GM19455 (cell line): ENCODE results near the gene SLC40A1.

Experiments
- ATAC-seq: cut with Tn5 transposase; IDR thresholded peaks from one replicate; pipeline ENCODE4 v1.9.1; 2021; ENCODE audit not compliant: unreplicated experiment

The SLC40A1 gene

GRCh38 chr2:189570570-189571031 lies 10.0 kb downstream of the SLC40A1 start:
- ATAC-seq = no peak

DNA sequence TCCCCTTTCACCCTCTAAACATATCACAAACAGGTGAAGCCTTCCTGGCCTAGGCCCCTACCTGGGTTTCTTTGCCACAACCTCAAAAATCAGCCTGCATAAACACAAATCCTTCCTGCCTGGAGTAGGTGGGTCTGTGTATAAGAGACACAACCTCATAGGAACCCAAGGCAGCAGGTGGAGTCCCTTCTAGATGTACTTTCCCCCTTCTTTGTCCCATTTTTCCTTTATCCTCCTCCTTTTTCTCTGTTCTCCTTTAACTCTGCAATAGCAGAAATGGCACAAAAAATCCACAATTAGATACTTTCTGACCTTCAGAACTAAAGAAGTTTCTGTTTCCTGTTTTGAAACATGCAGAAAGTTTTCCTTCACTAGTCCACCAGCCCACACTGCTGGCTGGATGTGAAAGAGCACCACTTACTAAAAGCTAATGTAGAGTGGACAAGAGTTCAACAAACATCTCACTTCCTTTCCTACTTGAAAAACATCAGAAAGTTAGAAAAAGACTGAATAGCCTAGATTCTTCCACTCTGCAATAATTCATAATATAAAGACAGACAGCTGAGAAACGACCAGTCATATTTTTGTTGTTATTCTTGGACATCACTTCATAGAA lies 11.2 kb downstream of the SLC40A1 start:
- ATAC-seq = no peak

- no peak for ATAC-seq
These were observed 14.5 kb downstream of the SLC40A1 start for GRCh38 chr2:189566046-189566445.

DNA sequence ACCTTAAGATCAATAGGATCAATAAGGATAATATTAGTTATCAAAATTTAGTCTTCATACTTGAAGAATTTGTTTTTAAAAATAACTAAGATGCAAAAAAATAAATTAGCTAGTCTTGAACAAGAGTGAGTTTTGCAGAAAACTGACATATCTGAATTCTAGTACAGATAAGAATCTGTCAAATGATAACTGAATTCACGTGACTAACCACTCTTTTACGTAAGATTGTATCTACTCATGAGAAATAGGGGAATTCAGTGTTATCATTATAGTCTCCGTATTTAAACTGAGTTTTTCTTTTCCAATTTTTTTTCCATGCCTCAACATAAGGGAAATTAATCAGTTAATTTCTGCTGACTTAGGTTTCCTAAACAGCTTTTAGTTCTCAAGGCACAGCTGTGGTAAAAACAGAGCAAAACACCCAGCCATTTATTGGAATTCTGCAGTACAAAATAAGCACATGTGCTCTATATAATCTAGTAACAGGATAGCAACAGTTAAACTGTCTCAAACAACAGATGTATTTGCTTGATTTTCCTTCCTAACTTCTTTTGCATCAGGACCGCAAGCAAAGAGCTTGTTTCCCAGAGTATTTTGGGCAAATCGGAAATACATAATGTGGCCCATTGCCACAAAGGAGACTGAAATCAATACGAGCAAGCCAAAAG lies 19.1 kb downstream of the SLC40A1 start:
- ATAC-seq = no peak

GRCh38 chr2:189560273-189560586 lies 20.4 kb downstream of the SLC40A1 start:
- ATAC-seq = no peak

DNA sequence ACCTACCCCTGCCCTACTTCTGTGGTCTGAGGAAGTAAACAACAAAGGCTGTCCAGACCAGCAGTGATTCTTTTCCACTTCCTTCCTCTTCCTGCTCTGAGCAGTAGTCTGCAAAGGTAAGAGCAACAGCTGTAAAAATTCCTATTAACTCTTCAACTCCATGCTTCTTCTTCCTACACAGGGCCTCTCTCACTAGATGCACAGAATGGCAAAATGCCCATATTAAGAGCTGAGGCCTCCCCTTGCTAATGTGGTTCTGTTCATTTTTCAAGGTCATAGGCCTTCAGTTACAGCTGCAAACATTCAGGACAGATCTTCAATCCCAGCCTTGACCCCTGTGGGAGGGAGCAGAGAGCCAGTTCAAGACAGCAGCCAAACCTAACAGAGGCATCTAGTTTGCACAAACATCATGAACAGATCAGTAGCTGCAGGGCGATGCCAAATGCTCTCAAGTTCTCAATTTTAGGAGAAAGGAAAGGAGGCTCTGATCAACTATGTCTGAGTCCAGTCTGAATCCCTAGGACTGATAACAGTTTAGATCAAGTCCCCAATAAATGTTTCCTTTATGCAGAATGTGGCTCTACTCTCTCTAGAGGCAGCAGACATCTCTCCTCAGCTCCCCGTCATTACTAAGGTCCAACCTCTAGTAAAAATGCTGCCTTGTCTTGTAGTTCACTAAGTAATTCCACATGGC lies 20.9 kb downstream of the SLC40A1 start:
- ATAC-seq = no peak

DNA sequence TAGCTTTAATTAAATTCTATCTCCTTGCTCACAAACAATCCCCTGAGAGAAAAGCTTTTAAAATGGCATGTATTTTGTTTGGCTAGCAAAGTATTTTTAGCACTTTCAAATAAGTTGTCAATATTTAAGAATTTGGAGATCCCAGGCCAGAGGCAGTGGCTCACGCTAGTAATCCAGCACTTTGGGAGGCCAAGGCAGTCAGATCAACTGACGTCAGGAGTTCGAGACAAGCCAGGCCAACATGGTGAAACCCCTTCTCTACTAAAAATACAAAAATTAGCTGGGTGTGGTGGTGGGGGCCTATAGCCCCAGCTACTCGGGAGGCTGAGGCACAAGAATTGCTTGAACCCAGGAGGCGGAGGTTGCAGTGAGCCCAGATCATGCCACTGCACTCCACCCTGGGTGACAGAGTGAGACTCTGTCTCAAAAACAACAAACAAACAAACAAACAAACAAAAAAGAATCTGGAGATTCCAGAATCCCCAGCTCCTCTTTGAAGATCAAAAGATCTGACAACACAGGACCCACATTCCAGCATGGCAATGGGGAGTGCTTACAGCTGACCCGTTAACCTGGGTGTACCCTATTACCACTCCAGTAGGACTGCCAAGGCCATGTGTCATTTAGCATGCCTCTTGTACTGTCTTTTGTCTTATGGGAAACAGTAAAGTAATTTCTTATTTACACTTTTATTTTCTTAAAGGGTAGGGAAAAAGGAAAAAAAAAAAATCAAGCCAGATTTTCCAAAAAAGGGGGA lies 21.9 kb downstream of the SLC40A1 start:
- ATAC-seq = no peak

- ATAC-seq = no peak
These were observed 23.2 kb downstream of the SLC40A1 start for GRCh38 chr2:189557373-189557772.

- no peak for ATAC-seq
These were observed 24.1 kb downstream of the SLC40A1 start for GRCh38 chr2:189556526-189556925.

DNA sequence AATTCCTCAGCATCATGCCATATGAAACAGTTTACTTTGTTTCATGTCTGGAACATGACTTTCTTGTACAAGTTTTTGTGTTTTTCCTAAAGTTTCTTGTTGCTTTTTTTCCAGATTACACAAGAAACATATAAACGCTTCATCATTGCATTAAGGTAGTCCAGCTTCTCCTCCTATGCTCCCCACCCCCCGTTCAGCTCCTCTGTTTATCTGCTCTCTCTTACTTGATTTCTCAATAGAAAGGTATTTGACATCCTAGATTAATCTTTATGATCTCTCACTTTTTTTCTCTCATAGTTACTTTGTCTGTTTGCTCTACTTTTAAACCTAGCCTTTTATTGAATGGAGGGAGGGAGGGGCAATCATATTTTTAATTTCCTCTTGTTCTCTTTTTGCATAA lies 25.4 kb downstream of the SLC40A1 start:
- no peak for ATAC-seq

- no peak for ATAC-seq
These were observed 27.0 kb downstream of the SLC40A1 start for GRCh38 chr2:189553504-189554088.

DNA sequence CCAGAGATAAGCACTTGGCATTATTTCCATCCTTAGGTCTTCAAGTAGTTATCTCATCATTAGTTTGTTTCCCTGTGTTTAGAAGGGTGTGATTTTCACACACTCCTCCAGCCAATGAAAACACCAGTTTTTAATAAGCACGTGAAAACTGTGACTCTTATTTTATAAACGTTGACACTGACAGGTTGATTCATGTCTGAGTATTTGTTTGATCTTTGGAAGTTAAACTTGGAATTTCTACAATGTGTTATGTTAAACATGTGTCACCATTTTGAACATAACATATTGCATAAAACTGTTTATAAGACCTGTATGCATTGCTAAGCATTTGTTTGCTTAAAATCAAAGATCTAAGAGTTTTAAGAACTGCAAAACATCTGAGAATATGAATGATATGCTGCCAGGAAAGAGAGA lies 27.6 kb downstream of the SLC40A1 start:
- no peak for ATAC-seq

DNA sequence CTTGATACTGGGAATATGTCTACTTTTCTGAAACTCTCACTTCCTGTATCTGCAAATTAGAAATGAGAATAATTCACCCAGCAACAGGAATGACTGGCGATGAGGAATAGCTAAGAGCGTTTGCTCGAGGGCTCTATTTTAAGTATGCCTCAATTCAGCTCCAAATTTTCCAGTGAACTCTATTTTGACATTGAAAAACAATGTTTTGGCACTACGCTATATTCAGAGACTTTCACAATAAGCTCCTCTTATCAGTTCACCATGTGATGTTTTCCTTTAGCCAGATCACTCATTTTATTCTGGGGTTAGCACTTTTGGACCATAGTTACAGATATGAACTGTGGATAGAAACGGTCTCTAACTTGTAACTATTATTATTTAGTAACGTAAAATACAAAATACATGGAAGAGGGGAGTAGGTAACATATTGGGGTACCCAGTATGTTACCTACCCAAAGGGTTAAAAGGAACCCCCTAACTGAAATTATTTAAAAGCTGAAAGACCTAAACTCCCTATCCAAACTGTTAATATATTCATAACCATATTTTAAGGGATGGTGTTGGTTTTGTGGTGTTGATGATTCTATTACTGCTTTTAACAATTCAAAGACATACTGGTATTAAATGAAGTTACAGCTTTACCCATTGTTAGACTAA lies 28.1 kb downstream of the SLC40A1 start:
- ATAC-seq = no peak

GRCh38 chr2:189551808-189552207 lies 28.8 kb downstream of the SLC40A1 start:
- no peak for ATAC-seq

DNA sequence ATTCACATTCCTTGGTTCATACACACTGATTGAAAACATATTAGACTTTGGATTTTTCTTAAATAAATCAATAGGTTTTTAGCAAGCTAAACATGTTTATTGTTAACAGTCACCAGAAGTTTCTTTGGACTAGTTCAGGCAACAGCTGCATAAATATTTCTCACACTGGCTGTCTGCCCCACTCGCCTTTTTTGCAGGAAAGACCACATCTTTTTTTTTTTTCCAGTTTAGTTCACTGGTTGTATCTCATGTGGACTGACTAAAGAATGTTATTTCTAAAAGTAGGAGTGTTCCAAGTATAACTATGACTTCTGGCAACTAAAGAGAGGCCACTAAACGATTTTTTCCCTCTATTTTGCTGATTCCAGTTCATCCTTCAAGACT lies 31.1 kb downstream of the SLC40A1 start:
- ATAC-seq = no peak

DNA sequence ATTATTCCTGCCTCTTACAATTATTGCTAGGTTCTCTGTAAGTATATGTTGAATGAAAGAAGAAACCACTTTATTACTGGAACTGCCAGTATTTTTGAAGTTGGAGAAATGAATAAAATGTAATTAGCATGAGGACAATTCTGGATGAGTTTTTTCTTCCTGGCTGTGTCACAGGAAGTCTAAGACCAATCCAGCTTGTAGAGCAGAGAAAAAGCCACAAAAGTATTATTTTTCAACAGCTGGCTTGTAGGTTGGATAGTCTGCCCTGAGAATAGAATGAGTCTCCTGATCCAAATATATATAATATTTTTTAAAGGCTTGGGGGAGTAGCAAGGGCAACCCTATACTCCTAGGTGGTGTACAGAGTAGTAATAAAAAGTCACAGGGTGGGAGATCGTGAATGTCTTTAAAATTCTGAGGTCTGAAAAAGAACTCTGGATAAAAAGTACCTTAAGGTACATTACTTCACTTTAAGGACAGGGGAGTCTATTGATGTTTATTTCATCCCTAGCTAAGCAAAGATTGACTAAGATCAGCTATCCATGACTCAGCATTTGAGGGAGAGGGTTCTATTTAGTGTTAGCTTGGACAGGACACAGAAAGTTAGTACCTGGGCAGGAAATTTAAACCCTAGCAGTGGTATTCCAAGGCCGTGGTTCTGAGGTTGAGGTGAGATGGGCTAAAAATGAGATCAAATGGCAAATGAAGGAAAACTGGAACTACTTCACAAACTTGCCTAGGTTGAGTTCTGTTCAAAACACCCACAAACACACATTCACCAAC lies 31.7 kb downstream of the SLC40A1 start:
- no peak for ATAC-seq

GRCh38 chr2:189545418-189545817 lies 35.2 kb downstream of the SLC40A1 start:
- no peak for ATAC-seq

DNA sequence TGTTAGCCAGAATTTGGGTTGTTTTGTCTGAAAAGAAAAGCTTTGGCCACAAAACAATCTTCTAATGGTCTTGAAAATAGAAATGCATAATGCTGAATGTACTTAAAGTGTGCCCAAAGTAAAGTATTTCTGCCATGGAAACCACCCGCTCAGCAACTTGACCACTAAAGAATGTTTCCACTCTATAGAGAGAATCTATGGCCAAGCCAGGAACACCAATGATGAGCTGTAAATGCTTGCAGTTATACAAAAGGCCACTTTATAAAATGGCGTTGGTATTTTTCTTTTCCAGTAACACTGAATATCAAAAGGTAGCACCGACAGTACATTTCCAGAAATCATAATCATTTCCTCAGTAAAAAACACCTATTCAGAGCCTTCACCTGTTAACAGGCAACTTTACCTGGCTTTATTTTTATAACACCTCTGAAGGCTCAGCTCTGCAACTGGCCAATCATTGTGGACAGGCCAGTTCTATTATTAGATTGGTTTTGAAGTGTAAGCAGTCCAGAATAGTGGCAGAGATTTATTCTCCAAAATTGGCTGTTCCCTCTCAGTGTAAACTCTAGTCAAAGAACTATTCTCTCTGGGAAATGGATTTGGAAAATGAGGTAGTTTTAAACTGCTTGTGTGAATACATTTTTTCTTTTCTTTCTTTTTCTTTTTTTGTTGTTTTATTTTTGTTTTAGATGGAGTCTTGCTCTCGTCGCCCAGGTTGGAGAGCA lies 36.1 kb downstream of the SLC40A1 start:
- no peak for ATAC-seq

DNA sequence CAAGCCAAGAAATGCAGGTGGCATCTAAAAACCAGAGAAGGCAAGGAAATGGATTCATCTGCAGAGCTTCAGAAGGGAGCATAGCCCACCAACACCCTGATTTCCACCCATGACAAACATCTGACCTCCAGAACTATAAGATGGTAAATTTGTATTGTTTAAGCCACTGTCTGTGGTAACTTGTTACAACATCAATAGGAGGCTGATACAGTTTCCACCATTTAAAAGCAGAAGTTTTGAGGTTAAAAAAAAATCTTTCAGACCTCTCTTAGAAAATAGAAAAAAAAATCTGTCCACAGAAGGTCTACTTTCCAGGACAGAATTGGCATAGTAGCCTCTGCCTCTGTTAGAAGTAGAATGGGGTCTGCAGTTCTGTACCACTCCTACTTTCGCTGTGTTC lies 37.2 kb downstream of the SLC40A1 start:
- no peak for ATAC-seq
